Bronchial epithelial cell (primary cell): Measurements from ENCODE around the gene SEL1L3. TPM values are rescaled to one million over a fixed set of nuclear protein-coding genes. Genes with fewer than 3 reads are reported as not detected.

ENCODE experiments used
- DNase-seq: peaks from one replicate; pipeline ENCODE4 v3.0.0-alpha.2; 2010; ENCODE audit warnings: low read depth
- FAIRE-seq: peaks from 2 replicates; lab custom pipeline; 2011; peaks lifted over from hg19 to GRCh38; lab: Jason Lieb, UNC
- H3K27me3 ChIP-seq: 2 replicates; pipeline ENCODE4 v1.5.1; 2011; ENCODE audit warnings: low read length; ENCODE audit not compliant: control insufficient read depth, insufficient read depth
- H3K36me3 ChIP-seq: 2 replicates; pipeline ENCODE4 v1.5.1; 2011; ENCODE audit warnings: low read length; ENCODE audit not compliant: control insufficient read depth, insufficient read depth
- H3K4me3 ChIP-seq: 2 replicates; pipeline ENCODE4 v1.5.1; 2011; ENCODE audit warnings: mild to moderate bottlenecking, low read depth, low read length, control low read depth
- total RNA-seq: library from RNA; depleted of rRNA; stranded (reverse); fragments of >200 nt; gene quantifications from 2 replicates; pipeline ENCODE4 v1.2.1, GENCODE V29; 2014
- TF ChIP-seq, protein P1 (sequence below): IDR thresholded peaks from 2 replicates; pipeline ENCODE4 v1.5.1; 2011; ENCODE audit warnings: mild to moderate bottlenecking, moderate library complexity, low read length, control low read depth, inconsistent platforms; ENCODE audit not compliant: insufficient read depth, severe bottlenecking

SEL1L3 gene
- total RNA-seq, 1 donor from 2014 or later: 117 TPM

- H3K27me3 ChIP-seq: no peaks in the 10 kb centered on the region
- TF ChIP-seq, protein P1, sequence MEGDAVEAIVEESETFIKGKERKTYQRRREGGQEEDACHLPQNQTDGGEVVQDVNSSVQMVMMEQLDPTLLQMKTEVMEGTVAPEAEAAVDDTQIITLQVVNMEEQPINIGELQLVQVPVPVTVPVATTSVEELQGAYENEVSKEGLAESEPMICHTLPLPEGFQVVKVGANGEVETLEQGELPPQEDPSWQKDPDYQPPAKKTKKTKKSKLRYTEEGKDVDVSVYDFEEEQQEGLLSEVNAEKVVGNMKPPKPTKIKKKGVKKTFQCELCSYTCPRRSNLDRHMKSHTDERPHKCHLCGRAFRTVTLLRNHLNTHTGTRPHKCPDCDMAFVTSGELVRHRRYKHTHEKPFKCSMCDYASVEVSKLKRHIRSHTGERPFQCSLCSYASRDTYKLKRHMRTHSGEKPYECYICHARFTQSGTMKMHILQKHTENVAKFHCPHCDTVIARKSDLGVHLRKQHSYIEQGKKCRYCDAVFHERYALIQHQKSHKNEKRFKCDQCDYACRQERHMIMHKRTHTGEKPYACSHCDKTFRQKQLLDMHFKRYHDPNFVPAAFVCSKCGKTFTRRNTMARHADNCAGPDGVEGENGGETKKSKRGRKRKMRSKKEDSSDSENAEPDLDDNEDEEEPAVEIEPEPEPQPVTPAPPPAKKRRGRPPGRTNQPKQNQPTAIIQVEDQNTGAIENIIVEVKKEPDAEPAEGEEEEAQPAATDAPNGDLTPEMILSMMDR: no peak
- FAIRE-seq: no peak
- no peaks in the 10 kb centered on the region for H3K36me3 ChIP-seq
- no peak for DNase-seq
- H3K4me3 ChIP-seq: no peak overlapping the region
Measured at GRCh38 chr4:25700661-25701060, 162.1 kb downstream of the SEL1L3 start.

DNA sequence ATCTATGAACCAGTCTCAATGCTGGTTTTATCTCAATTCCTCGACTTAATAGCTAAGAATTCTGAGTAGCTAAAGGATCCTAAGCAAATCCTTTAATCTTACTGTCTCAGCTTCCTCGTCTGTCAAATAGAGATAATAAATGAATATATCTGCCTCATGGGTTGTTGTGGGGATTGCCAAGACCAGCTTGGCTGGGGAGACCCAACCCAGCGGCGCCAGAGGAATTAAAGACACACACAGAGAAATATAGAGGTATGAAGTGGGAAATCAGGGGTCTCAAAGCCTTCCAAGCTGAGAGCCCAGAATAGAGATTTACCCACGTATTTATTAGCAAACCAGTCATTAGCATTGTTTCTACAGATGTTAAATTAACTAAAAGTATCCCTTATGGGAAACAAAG is 165.3 kb downstream of the SEL1L3 start:
- FAIRE-seq: no peak
- Histone ChIP-seq H3K27me3 (no peaks in the 10 kb centered on the region), H3K4me3 (no peak overlapping the region), H3K36me3 (no peaks in the 10 kb centered on the region)
- no peak for DNase-seq
- TF ChIP-seq, protein P1: no peak

Other genes with a start within 250 kb of the SEL1L3 start
- gene SLC34A2, start 207.1 kb downstream of the SEL1L3 start, total RNA-seq: under 0.01 and 1.8 TPM in 2 replicates
- 26.8 and 53.4 TPM in 2 replicates for gene SMIM20, start 51.2 kb upstream of the SEL1L3 start, total RNA-seq